ENCODE measurements around the gene COL4A6. TPM values are rescaled to one million over a fixed set of nuclear protein-coding genes. Genes with fewer than 3 reads are reported as not detected.

Gene COL4A6
- total and polyA plus RNA-seq, 2 of the 8 experiments (the other 6 are each of a cell fraction or from before 2014, with no cell fraction given): 5.9 to 11.8 TPM

DNA sequence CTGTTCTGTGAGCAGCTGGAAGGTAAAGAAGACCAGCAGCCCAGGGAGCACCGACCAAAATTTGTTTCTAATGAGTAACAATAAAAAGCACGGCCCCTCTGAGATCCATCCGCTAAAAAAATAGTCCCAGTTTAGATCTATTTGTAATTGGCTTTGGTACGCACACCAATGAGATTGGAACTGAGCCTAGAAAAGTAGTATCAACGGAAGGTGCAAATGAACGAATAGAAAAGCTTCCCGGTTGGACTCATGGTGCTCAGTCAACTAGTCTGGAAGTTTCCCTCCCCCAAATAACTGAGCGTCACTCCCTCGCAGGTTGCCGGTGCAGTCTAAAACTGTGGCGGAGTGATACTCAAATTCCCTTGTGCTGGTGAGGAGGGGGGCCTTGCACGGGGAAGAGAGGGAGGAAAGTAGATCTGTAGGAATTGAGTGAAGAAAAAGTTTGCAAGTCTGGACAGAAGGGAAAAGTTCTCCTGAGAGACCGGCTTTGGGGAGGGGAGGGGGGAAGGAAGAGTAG is 1.3 kb upstream of the COL4A6 start, which contains the start of gene COL4A5 (continued):
- TF ChIP-seq TAF1 (IDR thresholded peaks at IDR 0.05; ENCODE audit: low read depth, low read length) (0 out of 2 replicates have a peak, but pooled peaks have one; percentile 15), BCL11A (IDR thresholded peaks at IDR 0.05; ENCODE audit: low read depth in 2 of 2, low read length in 2 of 2) (no peak), SRF (IDR thresholded peaks at IDR 0.05; ENCODE audit: low read depth, low read length) (no peak), SUZ12 (IDR thresholded peaks at IDR 0.05; ENCODE audit: low read length) (no peak), ASH2L (IDR thresholded peaks at IDR 0.05; ENCODE audit: low read length) (peak; percentile 83)

All from H1 (cell line).